Forelimb muscle (tissue), 1 donor: ENCODE measurements around the gene RBPMS2. TPM values are rescaled to one million over a fixed set of nuclear protein-coding genes. Genes with fewer than 3 reads are reported as not detected.

Source experiments
- DNase-seq: peaks from one replicate; pipeline ENCODE4 v3.0.0-alpha.2; 2013; ENCODE audit warnings: low read depth
- polyA plus RNA-seq: library from polyadenylated mRNA; unstranded; fragments of 120-200 nt; gene quantifications from one replicate; pipeline ENCODE4 v1.2.1, GENCODE V29; 2013; ENCODE audit not compliant: insufficient read length

The RBPMS2 gene
- polyA plus RNA-seq, 1 donor = 4.1 TPM

GRCh38 chr15:64783796-64784195 is 8.4 kb upstream of the RBPMS2 start:
- no peak for DNase-seq

- DNase-seq = no peak
Observed at GRCh38 chr15:64782751-64783150, 7.4 kb upstream of the RBPMS2 start.

- DNase-seq = no peak
Observed at GRCh38 chr15:64781299-64781698, 5.9 kb upstream of the RBPMS2 start.

DNA sequence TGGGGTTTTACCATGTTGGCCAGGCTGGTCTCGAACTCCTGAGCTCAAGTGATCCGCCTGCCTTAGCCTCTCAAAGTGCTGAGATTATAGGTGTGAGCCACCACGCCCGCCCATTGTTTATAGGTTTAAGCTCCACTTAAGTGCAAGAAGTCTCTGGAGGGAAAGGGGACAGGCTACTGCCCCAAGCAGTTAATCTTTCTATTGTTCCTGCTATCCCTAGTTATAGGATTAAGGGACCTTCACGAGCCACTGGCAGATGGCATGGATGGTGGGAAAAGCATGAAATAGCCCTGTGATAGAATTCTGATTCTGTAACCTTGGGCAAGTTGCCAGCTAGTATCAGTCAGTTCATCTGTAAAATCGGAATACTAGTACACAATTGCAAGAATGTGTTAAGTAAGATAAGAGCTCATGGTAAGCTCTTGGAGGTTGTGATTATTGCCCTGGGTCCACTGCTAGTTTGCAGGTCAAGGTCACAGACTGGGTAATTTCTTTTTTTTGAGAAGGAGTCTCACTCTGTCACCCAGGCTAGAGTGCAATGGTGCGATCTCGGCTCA is 5.3 kb upstream of the RBPMS2 start:
- DNase-seq = no peak

DNA sequence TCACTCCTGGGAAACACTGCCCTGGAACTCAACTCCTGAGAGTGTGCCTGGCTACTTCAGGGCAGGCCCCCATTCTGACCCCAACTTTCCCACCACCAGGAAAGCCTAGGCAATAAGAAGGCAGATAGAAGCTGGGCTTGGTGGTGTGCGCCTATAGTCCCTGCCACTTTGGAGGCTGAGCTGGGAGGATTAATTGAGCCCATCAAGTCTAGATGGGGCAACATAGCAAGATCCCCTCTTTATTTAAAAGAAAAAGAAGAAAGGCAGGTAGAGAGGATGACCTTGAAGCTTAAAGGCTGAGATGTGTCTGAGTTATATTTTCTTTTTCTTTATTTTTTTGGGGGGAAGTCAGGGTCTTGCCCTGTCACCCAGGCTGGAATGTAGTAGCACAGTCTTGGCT is 4.2 kb upstream of the RBPMS2 start:
- no peak for DNase-seq

- DNase-seq = no peak
Observed at GRCh38 chr15:64779024-64779423, 3.6 kb upstream of the RBPMS2 start.

GRCh38 chr15:64776402-64776786 is 1.0 kb upstream of the RBPMS2 start:
- DNase-seq = no peak

- DNase-seq = no peak
Observed at GRCh38 chr15:64774629-64775493, 528 bp downstream of the RBPMS2 start.

DNA sequence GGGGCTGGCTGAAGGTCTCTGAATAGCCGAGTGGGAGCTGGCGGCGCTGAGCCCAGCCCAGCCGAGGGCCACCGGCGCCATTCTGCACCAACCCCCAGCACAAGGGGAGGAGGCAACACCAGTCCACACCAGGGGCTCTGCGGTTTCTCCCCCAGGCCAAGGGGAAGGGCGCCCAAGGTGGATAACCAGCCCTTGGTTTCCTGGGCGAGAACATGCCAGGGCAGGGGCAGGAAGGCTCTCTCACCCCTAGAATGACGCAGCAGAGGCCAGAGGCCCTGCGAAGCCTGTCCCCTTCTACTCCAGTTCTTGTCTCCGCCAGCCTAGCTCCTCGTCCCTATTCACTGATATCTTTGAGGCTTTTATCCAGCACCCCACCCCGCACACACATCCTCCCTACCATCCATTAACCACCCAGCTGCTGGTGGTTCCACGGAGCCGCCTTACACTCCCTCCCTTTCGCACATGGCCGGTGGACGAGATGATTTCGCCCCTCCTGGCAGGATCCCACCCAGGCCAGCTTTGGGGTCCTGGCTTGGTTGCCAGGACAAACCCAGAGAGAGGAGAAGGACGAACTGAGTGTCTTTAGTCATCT is 1.3 kb downstream of the RBPMS2 start:
- no peak for DNase-seq

- DNase-seq = no peak
Observed at GRCh38 chr15:64773606-64774005, 1.8 kb downstream of the RBPMS2 start.

DNA sequence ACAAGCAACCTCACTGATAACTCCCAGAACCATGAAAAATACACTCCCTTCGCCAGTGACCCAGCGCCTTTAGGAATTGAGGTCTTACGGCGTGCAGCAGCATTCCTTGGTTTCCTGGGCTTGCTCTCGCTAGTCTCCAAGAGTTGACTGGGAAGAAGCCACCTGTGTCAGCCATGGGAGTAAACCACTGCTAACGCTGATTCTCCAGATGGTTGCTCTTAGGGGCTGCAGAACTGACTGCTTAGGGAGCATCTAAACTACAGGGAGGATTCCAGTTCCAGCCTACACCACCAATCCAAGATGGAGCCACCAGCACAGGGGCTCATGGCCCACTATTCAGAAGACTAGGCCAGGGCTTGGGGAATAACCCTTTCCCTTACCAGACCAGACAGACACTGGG is 2.4 kb downstream of the RBPMS2 start:
- DNase-seq = no peak

DNA sequence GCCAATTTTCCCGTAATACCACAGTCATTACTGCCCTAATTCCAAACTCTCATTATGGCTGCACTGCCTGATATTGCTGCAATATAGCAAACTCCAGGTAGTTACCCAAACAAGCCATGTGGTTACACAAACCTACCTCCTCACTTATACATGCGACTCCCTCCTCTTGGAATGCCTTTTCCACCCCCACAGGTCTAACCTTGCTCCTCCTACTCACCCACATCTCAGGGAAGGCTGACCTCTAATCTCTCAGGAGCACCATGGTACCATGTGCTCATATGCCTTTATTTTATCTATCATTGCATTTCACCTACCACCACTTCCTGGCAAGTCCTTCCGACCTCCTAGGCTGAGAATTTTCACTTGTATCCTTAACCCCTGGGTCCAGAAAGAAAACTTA is 2.9 kb downstream of the RBPMS2 start:
- no peak for DNase-seq

- DNase-seq = no peak
Observed at GRCh38 chr15:64770626-64771025, 4.8 kb downstream of the RBPMS2 start.

GRCh38 chr15:64767203-64767602 is 8.2 kb downstream of the RBPMS2 start:
- no peak for DNase-seq

- DNase-seq = no peak
Observed at GRCh38 chr15:64766058-64766457, 9.3 kb downstream of the RBPMS2 start.

DNA sequence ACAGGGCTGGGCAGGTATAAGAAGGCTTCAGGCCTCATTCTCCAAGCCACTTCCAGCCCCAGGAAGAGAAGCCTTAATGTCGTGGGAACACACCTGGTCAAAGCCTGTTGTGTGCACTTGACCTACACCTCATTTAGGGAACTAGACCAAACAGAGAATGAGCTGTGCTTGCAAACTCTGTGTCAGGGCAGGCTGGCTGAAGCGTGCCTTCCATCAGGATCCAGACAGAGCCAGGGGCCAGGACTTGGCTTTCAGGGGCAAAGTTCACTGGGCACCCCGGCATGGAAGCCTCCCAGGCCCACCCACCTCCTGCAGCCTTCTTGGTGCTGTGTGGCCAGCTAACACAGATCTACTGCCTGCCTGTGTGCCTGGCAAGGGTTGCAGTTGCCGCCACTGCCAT is 11.5 kb downstream of the RBPMS2 start:
- DNase-seq = no peak

DNA sequence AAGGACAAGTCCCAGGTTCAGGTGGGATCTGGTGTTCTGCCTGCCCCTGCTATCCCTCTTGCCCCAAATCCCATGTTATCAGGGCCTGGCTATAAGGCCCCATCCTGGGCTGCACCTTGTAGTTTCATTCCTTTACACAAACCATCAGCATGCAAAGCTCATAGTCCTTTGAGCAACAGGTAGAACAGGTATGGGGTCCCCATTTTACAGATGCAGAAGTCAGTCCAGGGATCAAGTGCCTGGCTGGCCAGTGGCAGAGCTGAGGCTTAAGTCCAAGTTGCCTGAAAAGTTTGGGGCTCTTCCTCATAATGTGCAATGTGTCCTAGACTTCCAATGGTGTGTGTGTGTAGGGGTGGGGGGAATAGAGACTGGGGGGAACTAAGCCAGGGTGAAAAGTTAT is 11.9 kb downstream of the RBPMS2 start:
- no peak for DNase-seq

DNA sequence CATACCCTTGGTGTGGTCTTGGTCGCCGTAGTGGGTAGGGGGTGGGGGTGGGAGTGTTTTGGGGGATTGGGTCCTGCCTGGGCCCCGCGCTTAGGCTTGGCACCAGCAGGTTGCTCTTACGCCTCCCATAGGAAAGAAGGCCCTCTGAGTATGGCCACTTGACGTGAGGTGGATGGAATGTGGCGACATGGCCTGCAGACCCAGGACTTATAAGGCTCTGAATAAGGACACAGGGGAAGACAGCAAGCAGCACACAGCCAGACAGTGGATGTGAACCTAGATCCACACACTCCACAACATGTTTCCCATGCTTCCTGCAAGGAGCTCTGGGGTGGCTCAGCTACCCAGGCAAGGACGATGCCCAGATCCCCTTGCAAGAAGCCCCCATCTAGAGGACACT is 12.4 kb downstream of the RBPMS2 start:
- DNase-seq = no peak

DNA sequence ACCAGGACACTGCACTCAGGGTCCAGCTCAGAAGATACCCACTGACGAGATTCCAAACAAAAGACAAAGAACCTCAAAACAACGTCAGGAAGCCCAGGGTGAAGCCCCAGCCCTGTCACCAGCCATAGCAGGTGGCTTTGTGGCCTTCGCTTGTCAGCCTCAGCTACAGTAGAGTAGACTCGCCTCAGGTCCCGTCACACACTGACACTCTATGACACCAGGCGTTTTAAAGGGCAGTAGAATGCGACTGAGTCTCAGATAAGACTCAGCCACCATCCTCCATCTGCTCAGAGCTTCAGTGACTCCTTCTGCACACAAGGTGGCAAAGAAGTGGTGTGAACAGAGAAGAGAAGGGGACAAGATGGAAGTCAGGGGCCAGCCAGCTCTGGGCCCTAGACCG is 12.8 kb downstream of the RBPMS2 start:
- DNase-seq = no peak

GRCh38 chr15:64761156-64761555 is 14.2 kb downstream of the RBPMS2 start:
- DNase-seq = no peak

GRCh38 chr15:64760056-64760455 is 15.3 kb downstream of the RBPMS2 start:
- no peak for DNase-seq

DNA sequence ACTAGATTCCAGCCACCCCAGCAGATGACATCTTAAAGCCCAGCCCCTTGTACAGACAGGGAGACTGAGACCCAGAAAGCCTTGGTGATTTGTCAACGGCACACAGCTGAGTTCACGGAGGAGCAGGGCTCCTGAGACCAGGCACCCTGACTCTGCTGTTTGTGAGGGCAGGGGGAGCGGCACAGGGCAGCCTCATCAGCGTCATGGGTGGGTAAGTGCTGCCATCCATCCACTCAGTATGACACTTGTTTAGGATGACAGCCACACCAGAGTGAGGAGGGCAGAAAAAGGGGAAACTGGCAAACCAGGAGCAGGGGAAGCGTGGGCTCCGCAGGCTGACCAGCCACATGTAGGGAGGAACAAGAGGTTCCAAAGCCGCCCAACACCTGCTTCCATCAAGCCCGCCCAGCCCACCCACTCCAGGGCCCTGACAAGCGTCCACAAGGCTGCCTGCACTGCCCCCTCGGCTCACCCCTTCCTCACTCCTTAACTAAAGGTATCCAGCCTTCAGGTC is 19.9 kb downstream of the RBPMS2 start:
- no peak for DNase-seq
